Stimulated activated CD4-positive, alpha-beta T cell treated with anti-CD3 and anti-CD28 coated beads, Interleukin-2, amount 100 ng/mL, for 24 hours (primary cell): ENCODE measurements around the gene TRIM26.

Source experiments
- DNase-seq, 2 donors: peaks; one replicate each; pipeline ENCODE4 v3.0.0-alpha.2; 2020

TRIM26 gene

DNA sequence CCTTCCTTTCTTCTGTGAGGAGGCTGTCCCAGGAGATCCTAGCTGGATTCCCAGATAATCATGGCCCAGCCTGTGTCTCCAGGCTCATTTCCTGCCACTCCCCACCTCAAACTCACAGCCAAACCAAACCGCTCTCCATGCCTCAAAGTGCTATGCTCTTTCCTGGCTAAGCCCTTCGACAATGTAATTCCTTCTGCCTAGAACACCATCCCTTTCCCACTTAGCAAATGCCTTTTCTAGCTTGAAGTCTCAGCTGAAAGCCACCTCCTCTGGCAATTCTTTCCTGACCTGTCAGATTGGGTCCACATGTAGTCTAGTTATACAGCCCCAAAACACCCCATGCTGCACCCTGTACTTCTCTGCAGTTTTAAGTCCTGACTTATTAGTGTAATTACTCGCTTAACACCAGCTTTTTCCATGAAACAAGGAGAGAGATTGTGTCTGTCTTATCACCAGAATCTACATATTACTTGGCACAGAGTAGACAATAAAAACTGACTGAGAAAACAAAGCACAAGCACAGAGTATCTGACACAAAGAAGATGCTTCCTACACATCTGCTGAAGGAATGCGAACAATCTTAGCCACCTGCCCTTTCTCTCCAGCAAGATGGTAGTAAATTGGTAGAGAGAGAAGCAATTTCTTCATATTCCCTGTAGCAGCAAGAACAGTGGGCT, 5.4 kb downstream of the TRIM26 start:
- DNase-seq = no peak

DNA sequence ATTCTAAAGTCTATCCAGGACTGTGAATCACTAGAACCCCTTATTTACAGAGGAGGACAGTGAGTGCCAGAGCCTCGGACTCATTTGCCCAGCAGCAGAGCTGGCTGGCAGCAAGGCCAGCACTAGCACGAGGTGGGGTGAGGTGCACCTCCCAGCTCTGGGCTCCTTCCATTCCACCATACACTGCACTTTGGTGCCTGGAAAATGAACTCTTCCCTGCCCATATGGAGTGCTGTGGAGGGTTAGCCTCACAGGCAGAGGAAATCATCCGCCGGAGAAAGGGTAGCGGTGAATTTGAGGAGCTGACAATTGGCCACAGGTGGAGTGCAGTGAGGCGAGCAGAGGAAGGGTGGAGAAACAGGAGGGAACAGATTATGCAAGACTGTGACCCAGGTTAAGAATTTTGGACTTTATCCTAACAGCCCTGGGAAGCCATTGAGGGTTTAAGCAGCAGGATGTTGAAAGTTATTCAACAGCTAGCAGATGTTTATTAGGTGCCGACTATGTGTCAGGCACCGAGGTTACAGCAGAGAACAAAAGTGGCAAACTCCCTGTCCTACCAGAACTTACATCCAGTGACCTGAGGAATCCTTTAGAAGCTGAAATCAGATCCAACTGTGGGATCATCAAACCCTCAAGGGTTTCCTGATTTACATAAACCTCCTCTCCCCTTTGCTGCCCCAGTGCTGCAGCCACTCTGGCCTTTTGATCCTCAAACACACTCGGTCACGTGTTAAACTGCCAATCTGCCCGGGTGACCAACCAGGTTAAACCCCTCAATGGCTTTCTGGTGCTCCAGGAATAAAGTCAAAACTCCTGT, 6.2 kb downstream of the TRIM26 start:
- no peak for DNase-seq

- no peak for DNase-seq
These were observed 7.1 kb downstream of the TRIM26 start for GRCh38 chr6:30206152-30206551.

GRCh38 chr6:30204116-30204515, 9.1 kb downstream of the TRIM26 start:
- no peak for DNase-seq

- no peak for DNase-seq
These were observed 10.8 kb downstream of the TRIM26 start for GRCh38 chr6:30202366-30202765.

- DNase-seq = no peak
These were observed 12.5 kb downstream of the TRIM26 start for GRCh38 chr6:30200551-30201281.

- DNase-seq = no peak
These were observed 14.8 kb downstream of the TRIM26 start for GRCh38 chr6:30198166-30199084.

DNA sequence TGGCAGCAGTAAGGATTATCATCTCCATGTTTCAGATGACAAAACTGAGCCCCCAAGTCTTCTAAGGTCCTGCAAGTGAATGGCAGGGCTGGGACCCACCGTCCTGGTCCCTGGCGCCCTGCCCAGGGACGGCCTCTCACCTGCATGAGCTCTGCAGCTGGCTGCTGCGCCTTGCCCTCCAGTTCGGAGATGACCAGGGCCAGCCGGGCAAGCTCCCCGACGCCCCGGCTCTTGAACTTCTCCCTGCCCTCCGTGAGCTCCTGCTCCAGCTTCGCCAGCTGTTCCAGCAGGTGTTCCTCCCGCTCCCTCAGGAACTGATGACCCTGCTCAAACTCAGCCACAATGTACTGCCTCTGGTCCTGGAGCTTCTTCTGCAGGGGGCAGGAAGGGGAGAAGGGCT, 16.8 kb downstream of the TRIM26 start:
- DNase-seq = no peak

DNA sequence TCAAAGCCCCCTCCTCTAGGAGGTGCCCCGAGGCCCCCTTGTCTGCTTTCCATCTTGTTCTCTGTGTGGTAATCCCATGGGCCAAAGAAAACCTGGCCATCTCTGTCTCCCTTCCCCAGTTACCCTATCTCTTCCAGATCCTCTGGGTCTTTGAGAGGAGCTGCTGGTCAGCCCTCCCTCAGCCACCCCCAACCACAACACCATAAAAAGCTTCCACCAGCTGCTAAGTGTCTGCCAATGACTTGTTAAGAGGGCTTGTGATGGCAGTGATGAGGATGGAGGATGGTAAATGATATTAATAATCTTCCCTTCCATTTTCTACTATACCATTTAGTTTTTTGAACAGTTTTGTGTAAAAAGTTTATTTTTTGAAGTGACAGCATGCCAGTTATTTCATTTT, 17.3 kb downstream of the TRIM26 start:
- DNase-seq = no peak

GRCh38 chr6:30194797-30195690, 18.2 kb downstream of the TRIM26 start:
- no peak for DNase-seq

DNA sequence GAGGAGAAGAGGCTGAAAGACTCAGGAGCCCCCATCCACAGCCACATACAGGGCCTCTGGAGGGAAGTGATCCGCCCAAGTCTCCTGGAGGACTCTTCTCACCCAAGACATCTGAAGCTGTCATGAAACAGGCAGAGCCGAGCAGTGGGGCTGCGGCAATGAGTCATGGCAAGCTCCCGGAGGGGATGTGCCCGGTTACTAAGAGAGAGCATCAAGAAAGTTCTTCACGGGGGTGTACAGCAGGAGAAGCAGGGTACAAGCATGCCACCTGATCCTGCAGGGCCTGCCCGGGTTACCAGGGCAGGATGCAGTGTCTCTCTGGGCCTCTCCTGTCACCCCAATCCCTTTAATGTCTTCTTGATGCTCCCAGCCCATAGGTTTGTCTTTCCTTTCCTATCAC, 21.1 kb downstream of the TRIM26 start:
- DNase-seq = no peak

- DNase-seq = no peak
These were observed 24.7 kb downstream of the TRIM26 start for GRCh38 chr6:30188541-30188940.

DNA sequence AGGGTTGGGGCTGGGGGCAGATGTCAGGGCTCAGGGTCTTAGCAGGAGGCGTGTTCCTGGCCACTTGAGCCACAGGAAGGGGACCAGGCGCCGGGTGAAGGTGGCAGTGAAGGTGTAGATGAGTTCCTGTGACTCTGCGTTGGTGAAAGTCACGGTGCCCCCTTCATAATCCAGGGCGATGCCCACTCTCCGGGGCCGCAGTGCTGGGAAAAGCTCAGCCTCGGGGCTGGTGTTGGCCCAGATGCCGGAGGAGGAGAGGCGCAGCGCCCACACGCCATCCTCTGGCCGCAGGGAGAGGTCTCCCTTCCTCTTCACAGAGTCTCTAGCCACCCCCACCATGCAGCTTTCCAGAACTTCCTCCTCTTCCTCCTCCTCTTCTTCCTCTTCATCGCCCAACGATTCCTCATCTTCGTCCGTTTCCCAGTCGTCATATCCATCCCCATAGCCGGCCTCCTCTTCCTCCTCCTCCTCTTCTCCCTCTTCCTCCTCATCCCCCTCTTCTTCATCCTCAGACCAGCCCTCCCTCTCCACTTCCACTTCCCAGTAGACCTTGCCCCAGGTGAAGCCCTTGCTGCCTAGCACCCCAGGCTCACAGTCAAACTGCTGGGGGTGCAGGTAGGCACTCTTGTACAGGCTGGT, 27.2 kb downstream of the TRIM26 start:
- DNase-seq = no peak

GRCh38 chr6:30184417-30185031, 28.7 kb downstream of the TRIM26 start:
- DNase-seq = no peak

DNA sequence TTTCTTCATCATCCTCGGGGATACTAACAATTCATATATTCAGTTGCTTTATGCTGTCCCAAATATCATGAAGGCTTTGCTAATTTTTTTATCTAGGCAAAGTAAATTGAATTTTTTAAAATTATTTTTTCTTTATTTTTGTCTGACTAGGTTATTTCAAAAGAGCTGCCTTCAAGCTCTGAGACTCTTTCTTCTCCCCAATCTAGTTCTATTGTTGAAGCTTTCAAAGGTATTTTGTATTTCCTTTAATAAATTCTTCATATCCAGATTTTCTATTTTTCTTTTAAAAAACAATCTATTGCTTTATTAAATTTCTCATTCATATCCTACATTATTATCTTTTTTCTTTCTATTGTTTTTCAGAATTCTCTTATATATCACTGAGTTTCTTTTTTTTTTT, 33.1 kb downstream of the TRIM26 start:
- DNase-seq = no peak

DNA sequence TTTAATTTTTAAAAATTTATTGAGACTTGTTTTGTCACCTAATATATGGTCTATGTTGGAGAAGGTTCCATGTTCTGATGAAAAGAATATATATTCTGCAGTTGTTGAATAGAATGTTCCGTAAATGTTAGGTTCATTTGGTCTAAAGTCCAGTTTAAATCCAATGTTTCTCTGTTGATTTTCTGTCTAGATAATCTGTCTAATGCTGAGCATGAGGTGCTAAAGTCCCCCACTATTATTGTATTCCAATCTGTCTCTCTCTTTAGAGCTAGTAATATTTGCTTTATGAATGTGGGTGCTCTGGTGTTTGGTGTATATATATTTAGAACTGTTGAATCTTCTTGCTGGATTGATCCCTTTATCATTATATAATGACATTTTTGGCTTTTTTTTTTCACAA, 34.4 kb downstream of the TRIM26 start:
- no peak for DNase-seq

DNA sequence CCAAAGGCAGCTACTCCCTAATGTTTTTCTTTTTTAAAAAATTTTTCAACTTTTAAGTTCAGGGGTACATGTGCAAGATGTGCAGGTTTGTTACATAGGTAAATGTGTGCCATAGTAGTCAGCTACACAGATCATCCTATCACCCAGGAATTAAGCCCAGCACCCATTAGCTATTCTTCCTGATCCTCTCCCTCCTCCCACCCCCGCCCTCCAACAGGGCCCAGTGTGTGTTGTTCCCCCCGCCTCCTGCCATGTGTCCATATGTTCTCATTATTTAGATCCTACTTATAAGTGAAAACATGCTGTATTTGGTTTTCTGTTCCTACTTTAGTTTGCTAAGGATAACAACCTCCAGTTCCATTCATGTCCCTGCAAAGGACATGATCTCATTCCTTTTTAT, 37.4 kb downstream of the TRIM26 start:
- no peak for DNase-seq

DNA sequence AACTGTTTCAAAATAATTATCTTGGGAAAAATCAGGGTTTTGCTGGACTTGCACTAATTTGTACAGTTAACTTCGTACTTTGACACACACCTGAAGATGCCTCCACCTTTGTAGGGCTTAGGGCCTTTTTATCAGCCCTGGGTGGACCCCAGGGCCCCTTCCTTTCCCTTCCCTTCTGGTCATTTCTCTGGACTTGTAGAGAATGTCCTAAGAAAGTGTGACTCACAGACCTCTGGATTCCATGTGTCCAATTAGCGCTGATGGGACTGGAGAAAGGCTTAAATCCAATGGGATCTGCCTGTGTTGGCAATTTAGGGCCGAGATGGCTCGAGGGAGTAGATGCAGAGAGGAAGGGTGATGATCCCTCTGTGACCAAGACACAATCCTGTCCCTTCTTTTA, 40.5 kb downstream of the TRIM26 start:
- DNase-seq = no peak

DNA sequence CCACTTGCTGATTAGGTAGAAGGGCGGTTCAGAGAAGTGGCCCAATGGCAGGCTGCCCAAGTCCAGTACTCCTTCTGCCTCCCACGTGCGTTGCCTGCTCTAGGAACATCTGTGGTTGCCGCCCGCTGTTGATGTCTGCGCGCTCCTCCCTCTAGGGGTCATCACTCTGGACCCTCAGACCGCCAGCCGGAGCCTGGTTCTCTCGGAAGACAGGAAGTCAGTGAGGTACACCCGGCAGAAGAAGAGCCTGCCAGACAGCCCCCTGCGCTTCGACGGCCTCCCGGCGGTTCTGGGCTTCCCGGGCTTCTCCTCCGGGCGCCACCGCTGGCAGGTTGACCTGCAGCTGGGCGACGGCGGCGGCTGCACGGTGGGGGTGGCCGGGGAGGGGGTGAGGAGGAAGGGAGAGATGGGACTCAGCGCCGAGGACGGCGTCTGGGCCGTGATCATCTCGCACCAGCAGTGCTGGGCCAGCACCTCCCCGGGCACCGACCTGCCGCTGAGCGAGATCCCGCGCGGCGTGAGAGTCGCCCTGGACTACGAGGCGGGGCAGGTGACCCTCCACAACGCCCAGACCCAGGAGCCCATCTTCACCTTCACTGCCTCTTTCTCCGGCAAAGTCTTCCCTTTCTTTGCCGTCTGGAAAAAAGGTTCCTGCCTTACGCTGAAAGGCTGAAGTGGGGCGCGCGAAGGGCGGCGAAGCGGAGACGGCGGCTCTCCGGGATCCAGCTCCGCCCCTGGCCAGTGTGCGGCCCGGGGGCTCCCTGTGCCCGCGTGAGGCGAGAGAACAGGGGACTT, 41.3 kb downstream of the TRIM26 start:
- DNase-seq = no peak
